Right lobe of liver (tissue), 6 donors: ENCODE measurements around the gene MPDU1. TPM values are rescaled to one million over a fixed set of nuclear protein-coding genes. Genes with fewer than 3 reads are reported as not detected.

Source experiments
- ATAC-seq, 4 donors: fragments of 200-7000 bp; cut with Tn5 transposase; one replicate each; pipeline ENCODE4 v1.9.1; 2020; ENCODE audit warnings: mild to moderate bottlenecking in 4 of 4, moderate library complexity in 4 of 4
- DNase-seq, 3 donors: peaks; one replicate each; pipeline ENCODE4 v3.0.0-alpha.2; 2020
- H3K27ac ChIP-seq, 3 donors: fragments of 200-600 bp; one replicate each; pipeline ENCODE4 v1.8.0; 2022
- H3K27me3 ChIP-seq, 2 donors: fragments of 200-600 bp; one replicate each; pipeline ENCODE4 v1.8.0; 2022
- H3K36me3 ChIP-seq, 4 donors: fragments of 200-600 bp; sonication (generic) in 1 of 4; one replicate each; pipeline versions ENCODE4 v1.5.1 to v1.8.0; 2017 to 2022; ENCODE audit warnings: control low read depth in 1 of 4
- H3K4me1 ChIP-seq, 4 donors: fragments of 200-600 bp; sonication (generic) in 1 of 4; one replicate each; pipeline versions ENCODE4 v1.5.1 to v1.8.0; 2017 to 2022; ENCODE audit warnings: control low read depth in 1 of 4
- H3K4me3 ChIP-seq, 3 donors: fragments of 200-600 bp; one replicate each; pipeline ENCODE4 v1.8.0; 2022
- H3K9me3 ChIP-seq, 4 donors: fragments of 200-600 bp; sonication (generic) in 1 of 4; one replicate each; pipeline versions ENCODE4 v1.5.1 to v1.8.0; 2017 to 2022; ENCODE audit warnings: control low read depth in 1 of 4
- CTCF ChIP-seq, 4 donors: fragments of 200-600 bp in 3 of 4; fragments of 450-650 bp in 1 of 4; IDR thresholded peaks; one replicate each; pipeline versions ENCODE4 v1.5.1 to v1.8.0; 2016 to 2022; ENCODE audit warnings: antibody characterized with exemption in 4 of 4, mild to moderate bottlenecking in 2 of 4
- POLR2A ChIP-seq: fragments of 450-650 bp; IDR thresholded peaks from one replicate; pipeline ENCODE4 v1.6.1; 2017; ENCODE audit warnings: antibody characterized with exemption, mild to moderate bottlenecking
- WGBS: methylation state at CpG from one replicate; pipeline ENCODE4 v1.1.6; 2018; ENCODE audit warnings: low coverage, low lambda C conversion rate; ENCODE audit not compliant: insufficient coverage; ENCODE audit errors: missing lambda C conversion rate; 5-methylcytosine and 5-hydroxymethylcytosine counted together
- intact Hi-C, 2 donors: fragments of 100-400 bp; cut with DNase I; formaldehyde crosslinking; loops; one replicate each; pipeline versions ENCODE4 v1.11.2 to v1.14.1; 2022
- total RNA-seq, 6 experiments: library from RNA; depleted of rRNA in 2 of 6; stranded (reverse); fragments of >200 nt in 2 of 6; fragmentation: NEBNext Ultra II Directional in 3 of 6; extraction: Animal tissue kit (Norgen Biotek cat#: 25700) in 3 of 6; gene quantifications; one replicate each; pipeline versions ENCODE4 v1.1.0 to v1.2.4, GENCODE V29; 2016 to 2023
- donor health status: DM: no; HTN: yes; CAD: no.
- donor health status: DM: no; HTN: no; CAD: no.
- donor health status: DM: no; HTN: no; CAD: no.
- donor health status: DM: no; HTN: yes; CAD: no.
- donor health status: DM: no; HTN: yes; CAD: no.

MPDU1 gene
- total RNA-seq, 6 experiments from 2014 or later: 54.2 to 199 (median 63.3) TPM

GRCh38 chr17:7627250-7628121 is 43.8 kb downstream of the MPDU1 start, which contains the start of gene SAT2:
TSS of gene SAT2 (minus strand) at chr17:7627821. CDS start at chr17:7627635, 186 bp downstream.
- H3K36me3 ChIP-seq: no peaks in the 10 kb centered on the region
- WGBS: 0% methylated on average over 23 of the region's 54 CpGs
- ATAC-seq: peak; percentile 83 to 91 (median 86)
- peak; percentile 96 to 98 (median 96) for DNase-seq
- no peaks in the 10 kb centered on the region for H3K27me3 ChIP-seq
- no peak for TF ChIP-seq CTCF (IDR thresholded peaks at IDR 0.05)
- peak; percentile 89 for TF ChIP-seq POLR2A
- H3K4me1 ChIP-seq: peaks cover 0 to 70% (median 29%) of the 10 kb centered on the region in 4 donors
- H3K9me3 ChIP-seq: no peaks in the 10 kb centered on the region
- intact Hi-C loops: no loop called here
- peak within 1 kb of the TSS; percentile 59 to 88 (median 87) for H3K4me3 ChIP-seq
- peak within 1 kb of the TSS; percentile 91 to 98 (median 93) for H3K27ac ChIP-seq

GRCh38 chr17:7629939-7630571 is 46.4 kb downstream of the MPDU1 start, which contains the start of gene SHBG:
TSS of gene SHBG (plus strand) at chr17:7630135. CDS start at chr17:7630173, 38 bp downstream.
- intact Hi-C loops: loop anchor here (10.0 kb wide), 1 partner anchor 55 kb away; the partner anchor contains the start of genes TP53 (in 2 of the 2) and WRAP53 (in 2 of the 2)
- TF ChIP-seq CTCF (IDR thresholded peaks at IDR 0.05): no peak
- no peak for TF ChIP-seq POLR2A
- no peak for ATAC-seq
- Histone ChIP-seq H3K27ac (peak within 1 kb of the TSS in 1 of 3 donors; percentile 91), H3K9me3 (no peaks in the 10 kb centered on the region), H3K36me3 (no peaks in the 10 kb centered on the region), H3K27me3 (no peaks in the 10 kb centered on the region), H3K4me3 (no peak within 1 kb of the TSS), H3K4me1 (peaks cover 0 to 64% (median 24%) of the 10 kb centered on the region in 4 donors)
- 20% methylated on average over 8 of the region's 13 CpGs for WGBS
- peak in 1 of 3 donors; percentile 57 for DNase-seq

GRCh38 chr17:7631398-7632380 is 48.0 kb downstream of the MPDU1 start:
- DNase-seq (peak; percentile 80 to 90 (median 88)), ATAC-seq (peak; percentile 37 to 57 (median 52))
- no peak for TF ChIP-seq CTCF (IDR thresholded peaks at IDR 0.05)
- TF ChIP-seq POLR2A: no peak
- H3K27me3 ChIP-seq: no peaks in the 10 kb centered on the region
- peaks cover 0 to 48% (median 20%) of the 10 kb centered on the region in 4 donors for H3K4me1 ChIP-seq
- no peaks in the 10 kb centered on the region for H3K9me3 ChIP-seq
- 18% methylated on average over 4 of the region's 11 CpGs for WGBS
- H3K36me3 ChIP-seq: no peaks in the 10 kb centered on the region
- peak overlapping the region in 1 of 3 donors; percentile 26 for H3K4me3 ChIP-seq
- intact Hi-C loops: loop anchor here (10.0 kb wide), 1 partner anchor 53 kb away; the partner anchor contains the start of genes TP53 (in 2 of the 2) and WRAP53 (in 2 of the 2)
- peak overlapping the region in 2 of 3 donors; percentile 77 for H3K27ac ChIP-seq
